Cardiac muscle cell (in vitro differentiated cells and primary cell): ENCODE measurements around the gene CCDC6. TPM values are rescaled to one million over a fixed set of nuclear protein-coding genes. Genes with fewer than 3 reads are reported as not detected.

Experiments
- DNase-seq, 2 donors: peaks; one replicate each; pipeline versions ENCODE4 v3.0.0 to v3.0.0-alpha.2; 2010 to 2017; ENCODE audit warnings: low read depth in 1 of 2, low spot score in 1 of 2
- H3K27ac ChIP-seq: fragments of 200-600 bp; sonication (generic); 2 replicates; pipeline ENCODE4 v1.5.1; 2016
- H3K27me3 ChIP-seq: fragments of 200-600 bp; sonication (generic); 2 replicates; pipeline ENCODE4 v1.6.0; 2016; ENCODE audit warnings: control low read depth
- H3K36me3 ChIP-seq: fragments of 200-600 bp; sonication (generic); 2 replicates; pipeline ENCODE4 v1.5.1; 2016; ENCODE audit warnings: control low read depth
- H3K4me1 ChIP-seq: fragments of 200-600 bp; sonication (generic); 2 replicates; pipeline ENCODE4 v1.8.1; 2017; ENCODE audit warnings: low read depth, mild to moderate bottlenecking, mixed run types
- H3K4me3 ChIP-seq: fragments of 200-600 bp; sonication (generic); 2 replicates; pipeline ENCODE4 v1.5.1; 2016; ENCODE audit warnings: mild to moderate bottlenecking
- H3K9me3 ChIP-seq: fragments of 200-600 bp; sonication (generic); 2 replicates; pipeline ENCODE4 v1.5.1; 2017; ENCODE audit warnings: low read depth, mild to moderate bottlenecking, control low read depth
- polyA plus RNA-seq: library from polyadenylated mRNA; unstranded; fragments of >200 nt; fragmentation: Nextera tagmentation; extraction: Ambion mirVana; gene quantifications from 2 replicates; pipeline ENCODE4 v1.2.1, GENCODE V29; 2016
- total RNA-seq: library from RNA; depleted of rRNA; stranded (reverse); fragments of >200 nt; gene quantifications from 2 replicates; pipeline ENCODE4 v1.2.3, GENCODE V29; 2016
- TF ChIP-seq, protein P1 (sequence below): IDR thresholded peaks from 2 replicates; pipeline ENCODE4 v1.5.1; 2012; ENCODE audit warnings: low read depth, mild to moderate bottlenecking, low read length

The CCDC6 gene
- total and polyA plus RNA-seq, 2 experiments from 2014 or later: 11.0 to 22.2 TPM

DNA sequence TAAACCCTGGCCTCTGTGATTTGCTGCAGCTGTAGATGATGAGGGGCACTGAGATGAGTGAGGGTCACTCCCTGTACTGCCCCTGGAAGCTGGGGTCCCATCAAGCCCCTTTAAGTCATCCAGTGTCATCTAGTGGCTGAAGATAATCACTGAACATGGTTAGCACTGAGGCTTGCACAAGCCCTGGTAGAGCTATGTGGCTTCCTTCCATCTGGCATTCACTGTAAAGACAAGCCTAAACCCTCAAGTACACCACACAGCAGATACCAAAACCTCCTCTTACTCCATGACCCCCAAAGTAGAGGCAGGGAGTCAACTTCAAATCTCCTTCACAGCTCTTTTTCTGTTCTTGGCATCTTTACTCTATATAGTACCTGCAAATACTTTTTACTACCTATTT, 80.4 kb downstream of the CCDC6 start:
- DNase-seq: peak in 1 of 2 donors; percentile 58
- TF ChIP-seq, protein P1, sequence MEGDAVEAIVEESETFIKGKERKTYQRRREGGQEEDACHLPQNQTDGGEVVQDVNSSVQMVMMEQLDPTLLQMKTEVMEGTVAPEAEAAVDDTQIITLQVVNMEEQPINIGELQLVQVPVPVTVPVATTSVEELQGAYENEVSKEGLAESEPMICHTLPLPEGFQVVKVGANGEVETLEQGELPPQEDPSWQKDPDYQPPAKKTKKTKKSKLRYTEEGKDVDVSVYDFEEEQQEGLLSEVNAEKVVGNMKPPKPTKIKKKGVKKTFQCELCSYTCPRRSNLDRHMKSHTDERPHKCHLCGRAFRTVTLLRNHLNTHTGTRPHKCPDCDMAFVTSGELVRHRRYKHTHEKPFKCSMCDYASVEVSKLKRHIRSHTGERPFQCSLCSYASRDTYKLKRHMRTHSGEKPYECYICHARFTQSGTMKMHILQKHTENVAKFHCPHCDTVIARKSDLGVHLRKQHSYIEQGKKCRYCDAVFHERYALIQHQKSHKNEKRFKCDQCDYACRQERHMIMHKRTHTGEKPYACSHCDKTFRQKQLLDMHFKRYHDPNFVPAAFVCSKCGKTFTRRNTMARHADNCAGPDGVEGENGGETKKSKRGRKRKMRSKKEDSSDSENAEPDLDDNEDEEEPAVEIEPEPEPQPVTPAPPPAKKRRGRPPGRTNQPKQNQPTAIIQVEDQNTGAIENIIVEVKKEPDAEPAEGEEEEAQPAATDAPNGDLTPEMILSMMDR: no peak
- H3K27ac ChIP-seq: no peak overlapping the region
- H3K36me3 ChIP-seq: no peaks in the 10 kb centered on the region
- H3K9me3 ChIP-seq: no peaks in the 10 kb centered on the region
- peaks cover 6% of the 10 kb centered on the region for H3K4me1 ChIP-seq
- no peak overlapping the region for H3K4me3 ChIP-seq
- no peaks in the 10 kb centered on the region for H3K27me3 ChIP-seq

DNA sequence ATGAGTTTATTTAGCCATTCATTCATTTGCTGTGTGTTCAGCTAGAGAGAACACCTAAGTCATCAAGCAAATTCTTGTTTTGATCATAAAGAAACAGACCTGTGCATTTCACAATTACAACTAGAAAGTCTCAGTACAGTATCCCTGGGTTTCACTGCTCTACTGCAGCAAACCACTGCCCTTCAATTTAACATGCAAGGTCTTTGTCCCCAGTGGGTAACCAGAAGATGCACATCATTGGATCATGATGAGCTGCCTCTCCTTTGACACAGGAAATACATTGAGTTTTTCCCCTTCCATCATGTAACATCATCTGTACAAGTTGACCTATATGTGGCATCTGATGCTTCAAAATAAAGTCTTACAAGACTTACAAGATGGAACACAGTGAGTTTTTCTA, 82.6 kb downstream of the CCDC6 start:
- DNase-seq: no peak
- Histone ChIP-seq H3K27ac (no peak overlapping the region), H3K4me1 (peaks cover 7% of the 10 kb centered on the region), H3K36me3 (no peaks in the 10 kb centered on the region), H3K4me3 (no peak overlapping the region), H3K9me3 (no peaks in the 10 kb centered on the region), H3K27me3 (no peaks in the 10 kb centered on the region)
- TF ChIP-seq, protein P1: no peak

DNA sequence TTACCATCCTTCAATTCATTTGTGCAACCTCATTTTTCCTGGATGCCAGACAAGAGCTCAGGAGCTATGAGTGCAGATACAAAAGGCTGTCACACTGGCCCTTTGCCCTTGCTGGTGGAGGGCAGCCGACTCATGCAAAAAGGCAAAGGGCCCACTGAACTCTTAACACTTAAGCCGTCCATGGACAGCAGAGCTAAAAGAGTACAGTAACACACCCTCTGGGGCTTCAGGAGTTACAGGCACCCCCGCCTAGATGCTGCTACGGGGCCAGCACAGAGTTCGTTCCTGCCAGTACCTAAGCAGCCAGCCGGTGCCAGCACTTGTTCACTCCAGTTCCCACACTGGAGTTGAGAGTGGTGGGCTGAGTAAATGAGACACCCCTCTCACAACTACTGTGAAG, 83.2 kb downstream of the CCDC6 start:
- Histone ChIP-seq H3K36me3 (no peaks in the 10 kb centered on the region), H3K27ac (no peak overlapping the region), H3K27me3 (no peaks in the 10 kb centered on the region), H3K9me3 (no peaks in the 10 kb centered on the region), H3K4me1 (peaks cover 6% of the 10 kb centered on the region), H3K4me3 (no peak overlapping the region)
- no peak for DNase-seq
- TF ChIP-seq, protein P1: no peak

DNA sequence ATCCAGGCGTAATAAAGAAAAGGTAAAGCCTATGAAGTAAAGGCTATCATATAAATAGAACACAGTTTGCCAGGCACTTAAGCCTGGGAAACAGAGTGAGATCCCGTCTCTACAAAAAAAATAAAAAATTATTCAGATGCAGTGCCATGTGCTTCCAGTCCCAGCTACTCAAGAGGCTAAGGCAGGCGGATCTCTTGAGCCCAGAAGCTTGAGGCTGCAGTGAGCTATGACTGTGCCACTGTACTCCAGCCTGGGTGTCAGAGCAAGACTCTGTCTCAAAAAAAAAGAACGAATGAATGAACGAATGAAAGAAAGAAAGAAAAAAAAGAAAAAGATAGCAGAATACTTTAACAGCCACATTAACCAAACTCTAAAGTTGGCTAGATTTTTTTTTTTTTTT, 85.9 kb downstream of the CCDC6 start:
- Histone ChIP-seq H3K27ac (no peak overlapping the region), H3K27me3 (no peaks in the 10 kb centered on the region), H3K4me1 (peaks cover 11% of the 10 kb centered on the region), H3K4me3 (no peak overlapping the region), H3K36me3 (no peaks in the 10 kb centered on the region), H3K9me3 (no peaks in the 10 kb centered on the region)
- TF ChIP-seq, protein P1: no peak
- no peak for DNase-seq

DNA sequence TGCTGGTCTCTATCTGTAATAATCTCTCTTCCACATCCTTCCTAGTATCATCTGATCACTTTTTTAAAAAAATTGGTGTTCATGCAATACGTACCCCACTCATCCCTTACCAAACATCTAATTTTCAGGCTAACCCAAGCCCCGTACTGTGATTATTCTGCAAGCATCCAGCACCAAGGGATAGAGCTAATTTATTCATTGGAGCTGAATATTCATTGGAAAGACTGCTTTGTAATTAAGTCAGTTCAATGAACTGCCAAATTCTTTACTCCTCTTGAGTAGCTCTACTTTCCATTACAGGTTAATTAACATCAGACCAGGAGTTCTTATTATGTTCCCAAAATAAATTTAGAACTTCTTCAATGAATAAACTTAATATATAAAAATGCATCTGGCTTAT, 86.7 kb downstream of the CCDC6 start:
- DNase-seq: no peak
- no peaks in the 10 kb centered on the region for H3K27me3 ChIP-seq
- H3K4me3 ChIP-seq: no peak overlapping the region
- H3K36me3 ChIP-seq: no peaks in the 10 kb centered on the region
- no peak overlapping the region for H3K27ac ChIP-seq
- peaks cover 11% of the 10 kb centered on the region for H3K4me1 ChIP-seq
- TF ChIP-seq, protein P1: no peak
- H3K9me3 ChIP-seq: no peaks in the 10 kb centered on the region

DNA sequence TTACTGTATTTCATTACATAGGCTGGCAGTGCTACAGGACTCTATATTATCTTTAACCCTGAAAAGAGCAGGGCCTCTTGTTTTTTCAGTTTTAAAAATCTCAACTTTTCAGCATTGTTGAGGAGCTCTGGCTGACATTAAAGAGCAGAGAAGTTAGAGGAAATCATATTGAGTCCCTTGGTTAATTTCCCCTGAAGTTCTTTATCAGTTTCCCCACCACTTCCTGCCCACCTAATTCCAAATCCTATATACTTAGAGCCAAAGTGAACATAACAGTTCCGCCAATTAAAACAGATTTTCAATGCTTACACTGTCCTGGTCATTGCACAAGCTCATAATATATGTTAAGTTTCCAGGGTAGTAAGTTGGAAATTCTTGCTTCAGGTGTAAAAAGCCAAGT, 87.1 kb downstream of the CCDC6 start:
- no peak for DNase-seq

More for the DNA sequence above, 87.1 kb downstream of the CCDC6 start:
- H3K9me3 ChIP-seq: no peaks in the 10 kb centered on the region
- no peak overlapping the region for H3K4me3 ChIP-seq
- no peaks in the 10 kb centered on the region for H3K36me3 ChIP-seq
- peaks cover 11% of the 10 kb centered on the region for H3K4me1 ChIP-seq
- H3K27me3 ChIP-seq: no peaks in the 10 kb centered on the region
- no peak overlapping the region for H3K27ac ChIP-seq
- TF ChIP-seq, protein P1: no peak
